IPS-NIHi7 (cell line): ENCODE data around the gene POU2F2.

ENCODE experiments used
- DNase-seq: peaks from one replicate; pipeline ENCODE4 v3.0.0; 2012; ENCODE audit warnings: mixed read lengths; ENCODE audit errors: extremely low spot score

Gene POU2F2

DNA sequence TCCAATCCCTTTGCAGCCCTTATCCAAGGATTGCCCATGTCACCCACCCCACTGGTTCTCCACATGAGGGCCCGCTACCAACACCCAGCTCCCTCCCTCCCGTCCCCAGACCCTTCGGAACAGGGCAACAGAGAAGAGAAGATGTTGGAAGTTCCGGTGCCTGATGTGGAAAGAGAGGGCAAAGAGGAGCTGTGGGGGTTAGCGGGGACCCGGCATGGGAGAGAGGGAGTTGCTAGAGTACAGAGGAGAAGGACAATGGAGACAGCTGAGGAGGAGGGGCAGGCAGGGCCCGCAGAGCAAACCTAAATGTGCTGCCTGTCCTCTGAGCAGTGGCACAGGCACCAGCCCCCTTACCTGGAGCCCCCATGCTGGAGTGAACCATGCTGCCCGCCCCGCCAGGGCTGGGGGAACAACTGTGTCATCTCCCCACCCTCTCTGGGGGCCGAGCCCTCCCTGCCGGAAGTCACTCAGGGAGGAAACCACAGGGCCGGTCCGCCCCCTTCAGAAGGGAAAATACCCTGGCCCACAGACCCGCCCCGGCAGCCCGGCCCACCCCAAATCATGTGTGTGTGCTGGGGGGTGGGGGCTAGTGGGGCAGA, at the start of gene POU2F2:
Gene POU2F2, minus strand, starts transcription at position 417 of the 599 bp plus-strand sequence. Its CDS starts 35 bp downstream, at position 382.
- DNase-seq, result peak; percentile 38

GRCh38 chr19:42178791-42179674, 46.8 kb upstream of the POU2F2 start:
- peak; percentile 81 for DNase-seq

GRCh38 chr19:42177686-42178019, 45.4 kb upstream of the POU2F2 start:
- no peak for DNase-seq

- peak; percentile 87 for DNase-seq
Observed at GRCh38 chr19:42176990-42177685, 44.9 kb upstream of the POU2F2 start.

DNA sequence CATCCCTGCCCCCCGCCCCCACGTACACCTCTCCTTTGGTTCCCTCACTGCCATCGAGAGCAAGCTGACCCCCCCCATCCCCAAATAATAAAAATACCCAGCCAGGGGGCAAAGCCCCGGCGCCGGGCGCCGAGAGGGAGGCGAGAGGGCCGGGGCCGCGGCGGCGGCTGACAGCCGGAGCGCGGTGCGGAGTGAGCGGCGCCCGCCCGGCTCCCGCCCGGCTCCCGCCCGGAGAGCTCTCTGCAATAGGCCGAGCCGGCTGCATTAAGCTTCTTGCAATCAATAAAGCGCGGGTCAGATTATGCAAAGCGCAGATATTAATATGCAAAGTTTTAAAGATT, 44.4 kb upstream of the POU2F2 start:
- peak; percentile 46 for DNase-seq

DNA sequence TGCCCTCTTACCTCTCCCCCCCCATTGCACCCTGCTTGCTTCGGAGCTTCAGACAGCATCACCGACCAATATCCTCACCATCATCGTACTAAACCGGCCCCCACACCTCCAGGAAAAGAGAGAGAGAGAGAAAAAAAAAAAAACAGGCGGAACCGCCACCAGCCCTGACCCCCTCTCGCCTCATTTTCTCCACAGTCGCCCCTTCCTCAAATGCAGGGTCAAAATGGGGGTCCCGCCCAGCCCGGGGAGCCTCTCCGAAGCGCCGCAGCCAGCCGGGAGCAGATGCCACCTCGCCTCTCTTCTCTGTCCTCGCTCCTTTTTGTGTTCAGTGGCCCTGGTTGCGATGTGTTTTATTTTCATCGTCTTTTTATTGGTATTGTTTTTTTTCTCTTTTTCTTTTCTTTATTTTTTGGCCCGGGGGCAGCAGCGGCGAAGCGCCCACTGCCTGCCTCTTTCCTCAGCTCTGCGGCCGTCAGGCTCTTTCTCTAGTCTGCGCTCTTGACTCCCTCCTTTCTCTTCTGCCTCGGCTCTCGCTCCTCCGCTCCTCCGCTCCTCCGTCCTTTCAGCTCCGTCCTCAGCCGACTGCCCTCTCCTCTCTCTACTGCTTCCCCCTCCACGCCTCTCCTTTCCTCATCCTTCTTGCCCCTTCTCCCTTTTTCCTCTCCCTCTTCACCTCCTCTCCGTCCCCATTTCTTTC, 43.9 kb upstream of the POU2F2 start:
- peak; percentile 55 for DNase-seq

DNA sequence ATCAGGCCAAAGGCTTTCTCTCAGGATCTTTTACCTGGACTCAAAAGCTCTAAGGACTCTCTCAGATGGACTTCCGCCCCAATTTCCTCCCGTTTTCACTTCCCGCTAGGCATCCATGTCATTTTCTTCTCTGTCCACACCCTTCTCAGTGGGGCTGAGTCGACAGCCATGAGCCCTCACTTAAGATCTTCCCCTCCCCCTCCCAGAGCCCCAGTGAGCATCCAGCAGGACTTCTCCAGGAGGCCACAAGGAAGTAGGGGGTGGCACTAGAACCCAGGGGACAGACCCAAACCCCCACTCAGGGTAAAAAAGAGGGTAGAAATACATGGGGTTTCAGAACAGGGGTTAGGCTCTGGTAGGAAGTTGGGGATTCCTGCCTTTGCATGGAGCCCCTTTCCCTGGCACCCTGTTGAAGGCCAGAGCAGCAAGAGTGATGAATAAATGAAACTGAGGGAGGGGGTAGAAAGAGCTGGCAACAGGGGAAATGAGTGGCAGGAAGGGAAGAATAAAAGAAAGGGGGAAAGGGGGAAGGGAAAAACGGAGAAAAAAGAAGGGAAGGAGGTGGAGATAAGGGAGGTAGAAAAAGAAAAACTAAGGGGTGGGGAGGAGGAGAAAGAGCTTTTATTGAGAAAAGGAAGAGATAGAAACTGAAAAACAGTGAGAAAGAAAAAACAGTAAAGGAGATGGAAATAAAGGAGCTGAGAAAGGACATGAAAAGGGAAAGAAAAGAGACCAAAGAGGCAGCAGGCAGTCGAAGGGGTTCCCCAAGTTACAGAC, 42.9 kb upstream of the POU2F2 start:
- no peak for DNase-seq

DNA sequence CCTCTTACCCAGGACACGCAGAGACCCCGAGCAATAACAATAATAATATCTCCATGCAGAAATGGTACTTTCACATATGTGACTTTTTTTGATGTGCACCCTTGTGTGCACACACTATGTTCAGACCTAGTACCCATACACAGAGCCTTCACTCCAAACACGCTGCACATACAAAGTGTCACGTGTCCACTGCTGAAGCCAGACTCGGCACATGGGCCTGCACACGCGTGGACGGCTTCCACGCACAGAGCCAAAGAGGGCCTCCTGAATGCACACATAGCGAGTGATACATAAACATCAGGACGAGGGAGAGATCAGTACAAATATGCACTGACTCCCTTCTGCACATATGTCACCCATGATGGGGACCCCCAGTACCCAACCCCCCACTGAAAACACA, 41.9 kb upstream of the POU2F2 start:
- no peak for DNase-seq

GRCh38 chr19:42173695-42174094, 41.4 kb upstream of the POU2F2 start:
- no peak for DNase-seq

GRCh38 chr19:42172261-42172660, 40.0 kb upstream of the POU2F2 start:
- DNase-seq, result no peak

DNA sequence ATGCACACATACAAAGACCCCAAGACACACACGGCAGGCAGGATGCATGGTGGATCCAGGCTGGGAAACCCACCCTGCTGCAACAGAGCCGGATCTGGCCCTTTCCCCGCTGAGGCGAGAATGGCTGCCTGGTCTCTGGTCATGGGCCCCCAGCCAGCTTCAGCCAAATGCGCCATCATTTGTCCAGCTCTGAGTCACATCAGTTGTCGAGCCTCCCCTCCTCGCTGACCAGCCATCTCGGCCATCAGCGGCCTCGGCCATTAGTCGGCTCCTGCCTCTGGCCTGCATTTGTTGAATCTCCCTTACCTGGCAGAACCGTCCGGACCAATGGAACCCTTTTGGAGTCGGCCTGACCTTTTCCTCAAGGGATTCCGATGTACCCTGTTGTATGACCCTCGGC, 38.5 kb upstream of the POU2F2 start:
- no peak for DNase-seq

- DNase-seq, result no peak
Observed at GRCh38 chr19:42169486-42170413, 37.5 kb upstream of the POU2F2 start.

DNA sequence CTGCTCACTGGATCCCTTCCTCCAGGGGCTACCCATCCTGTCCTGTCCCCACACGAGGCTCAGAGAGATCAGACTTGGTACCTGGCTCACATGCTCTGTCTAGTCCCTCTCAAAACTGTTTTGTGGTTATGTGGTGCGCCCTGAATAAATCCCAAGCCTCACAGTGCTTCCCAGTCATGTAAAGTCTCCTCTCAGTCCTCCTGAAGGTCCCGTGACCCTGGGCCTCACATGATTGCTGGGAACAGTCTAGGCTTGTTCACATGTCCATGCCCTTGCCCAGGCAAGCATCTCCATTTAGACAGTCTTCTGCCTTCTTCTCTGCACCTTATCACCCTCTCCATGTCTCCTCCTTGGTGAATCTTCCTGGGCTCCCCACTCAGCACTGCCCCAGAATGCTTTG, 36.0 kb upstream of the POU2F2 start:
- DNase-seq, result no peak

- no peak for DNase-seq
Observed at GRCh38 chr19:42166316-42166715, 34.1 kb upstream of the POU2F2 start.

DNA sequence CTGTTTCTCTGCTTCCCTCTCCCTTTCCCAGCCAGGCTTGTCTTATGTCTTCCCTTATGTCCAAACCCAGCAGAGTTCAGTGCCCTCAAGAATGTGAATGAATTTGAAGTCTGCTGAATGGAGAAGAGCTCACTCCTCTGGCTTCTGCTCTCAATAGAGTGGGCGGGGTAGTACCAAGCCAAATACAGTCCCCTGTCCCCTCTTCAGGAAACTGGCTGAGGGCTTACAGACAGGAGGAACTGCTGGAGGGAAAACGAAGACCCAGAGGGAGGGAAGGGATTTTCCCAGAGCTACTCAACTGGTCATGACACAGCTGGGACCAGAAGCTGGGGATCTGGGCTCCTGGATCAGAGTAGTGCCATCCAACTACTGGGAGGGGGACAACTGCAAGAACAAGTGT, 32.9 kb upstream of the POU2F2 start:
- DNase-seq, result no peak

DNA sequence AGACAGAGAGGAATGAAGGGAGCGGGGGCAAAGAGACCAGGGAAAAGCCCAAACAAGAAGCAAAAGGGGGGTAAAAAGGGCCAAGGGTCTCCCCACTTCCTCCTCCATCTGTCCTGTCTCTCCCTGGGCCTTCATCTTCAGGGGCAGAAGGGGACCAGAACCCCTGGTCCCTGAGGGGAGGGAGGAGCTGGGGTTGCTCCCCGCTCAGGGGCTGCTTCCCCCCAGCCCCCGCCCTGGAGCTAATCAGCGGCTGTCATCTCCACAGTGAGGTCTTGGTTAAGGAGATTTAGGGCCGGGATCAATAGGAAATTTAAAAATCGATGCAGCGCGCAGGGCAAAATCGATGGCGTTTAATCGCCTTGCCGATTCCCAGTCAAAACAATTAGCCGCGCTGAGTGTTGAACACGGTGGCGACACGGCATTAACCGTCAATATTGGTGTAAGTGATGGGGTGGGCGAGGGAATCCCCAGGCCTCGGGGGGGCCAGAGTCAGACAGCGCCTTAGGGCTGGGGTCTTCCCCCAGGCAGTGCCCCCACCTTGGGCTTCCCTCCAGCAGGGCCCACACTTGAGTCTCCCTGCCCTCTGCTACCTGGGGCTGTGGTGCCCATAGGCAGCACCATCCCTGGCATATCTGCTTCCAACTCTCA, 29.5 kb upstream of the POU2F2 start:
- DNase-seq, result no peak

GRCh38 chr19:42159942-42160341, 27.7 kb upstream of the POU2F2 start:
- no peak for DNase-seq

DNA sequence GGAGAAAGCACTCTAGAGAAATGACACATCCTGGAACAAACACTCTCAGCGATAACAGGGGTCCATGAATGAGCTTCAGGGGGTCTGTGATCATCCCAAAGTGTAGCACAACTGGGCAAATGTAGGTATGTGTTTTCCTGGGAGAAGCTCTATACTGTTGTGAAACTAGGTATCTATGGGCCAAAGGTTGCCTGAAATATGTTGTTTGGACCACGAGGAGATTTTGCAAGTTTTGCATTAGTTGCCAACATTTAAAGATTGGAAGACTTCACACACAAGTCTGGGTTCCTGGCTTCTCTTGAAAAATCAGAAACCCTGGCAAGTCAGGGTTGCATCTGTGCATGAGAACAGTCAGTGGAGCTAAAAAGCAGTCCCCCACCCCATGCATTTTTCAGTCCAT, 26.7 kb upstream of the POU2F2 start:
- DNase-seq, result no peak

DNA sequence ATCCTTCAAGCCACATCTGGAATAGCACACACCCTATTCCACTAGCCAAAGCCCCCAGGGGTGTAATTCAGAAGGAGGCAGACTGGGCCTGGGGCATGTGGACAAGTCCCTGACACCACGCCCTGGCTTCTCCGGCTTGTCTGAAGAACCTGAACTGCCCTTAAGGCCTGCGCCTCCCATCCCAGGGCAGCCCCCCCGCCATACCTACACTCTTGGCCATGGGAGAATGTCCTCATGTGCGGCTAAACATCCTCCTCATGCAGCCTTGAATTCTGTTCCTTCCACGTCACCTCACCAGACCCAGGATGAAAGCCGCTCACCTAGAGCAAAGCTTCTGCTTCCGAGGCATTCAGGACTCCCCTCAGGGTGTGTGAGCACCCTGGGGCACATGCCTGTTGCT, 24.3 kb upstream of the POU2F2 start:
- DNase-seq, result no peak

DNA sequence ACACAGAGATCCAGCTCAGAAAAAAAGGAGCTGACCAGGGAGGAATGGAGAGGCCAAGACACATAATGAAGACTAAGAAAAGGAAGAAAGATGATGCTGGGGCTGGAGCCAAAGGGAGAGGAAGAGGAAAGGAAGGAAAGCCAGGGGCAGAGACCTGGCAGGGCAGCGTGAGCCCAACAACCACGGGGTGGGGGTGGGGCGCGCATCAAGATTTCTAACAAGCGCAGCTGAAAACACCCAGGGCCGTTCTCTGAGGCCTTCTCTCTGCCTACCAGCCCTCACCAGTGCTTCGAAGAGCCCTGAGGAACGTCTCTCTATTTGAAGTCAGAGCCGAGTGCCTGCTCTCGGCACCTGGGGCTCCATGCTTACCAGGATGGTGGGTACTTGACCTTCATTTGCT, 23.6 kb upstream of the POU2F2 start:
- DNase-seq, result no peak
